Heart left ventricle (tissue), 13 donors: ENCODE measurements around the gene CYP46A1.

ENCODE experiments used
- POLR2A ChIP-seq, 2 donors: fragments of 450-650 bp; IDR thresholded peaks; one replicate each; pipeline ENCODE4 v1.6.1; 2017; ENCODE audit warnings: antibody characterized with exemption in 2 of 2, mild to moderate bottlenecking in 2 of 2, moderate library complexity in 2 of 2
- TF ChIP-seq, protein P1 (sequence below), 12 donors: fragments of 200-600 bp; sonication (generic) in 4 of 12; IDR thresholded peaks; one replicate each; pipeline versions ENCODE4 v1.5.0 to v1.8.0; 2018 to 2022; ENCODE audit warnings: antibody characterized with exemption in 12 of 12, mild to moderate bottlenecking in 5 of 12
- donor health status: ischemic (EF 13 %, LVEDD 7.1; RV severe dilation, severe dysfunction).
- donor health status: DM: no; HTN: yes; CAD: no.
- donor health status: DM: no; HTN: no; CAD: no.
- donor health status: ischemic (EF 25% LVEDD 6.9; RV normal size, moderate dysfunction).
- donor health status: ischemic (EF 25% LVEDD 5.7; RV mildly dilated, moderate dysfunction).
- donor health status: ischemic (EF 35%, LVEDD 5.7; RV mildly dilated, moderate dysfunction).
- donor health status: nonischemic (EF 11% LVEDD 7.7; RV severe dilation, severe dysfunction).
- donor health status: DM: yes; HTN: yes; CAD: no.
- donor health status: PGD.
- donor health status: ischemic (EF 29% LVEDD 5.4; RV normal size, mild dysfunction).
- donor health status: nonischemic (EF 23%, LVEDD 6.1; RV moderate dilation, normal function).

GRCh38 chr14:99684410-99684934, 374 bp downstream of the CYP46A1 start:
- TF ChIP-seq, protein P1, sequence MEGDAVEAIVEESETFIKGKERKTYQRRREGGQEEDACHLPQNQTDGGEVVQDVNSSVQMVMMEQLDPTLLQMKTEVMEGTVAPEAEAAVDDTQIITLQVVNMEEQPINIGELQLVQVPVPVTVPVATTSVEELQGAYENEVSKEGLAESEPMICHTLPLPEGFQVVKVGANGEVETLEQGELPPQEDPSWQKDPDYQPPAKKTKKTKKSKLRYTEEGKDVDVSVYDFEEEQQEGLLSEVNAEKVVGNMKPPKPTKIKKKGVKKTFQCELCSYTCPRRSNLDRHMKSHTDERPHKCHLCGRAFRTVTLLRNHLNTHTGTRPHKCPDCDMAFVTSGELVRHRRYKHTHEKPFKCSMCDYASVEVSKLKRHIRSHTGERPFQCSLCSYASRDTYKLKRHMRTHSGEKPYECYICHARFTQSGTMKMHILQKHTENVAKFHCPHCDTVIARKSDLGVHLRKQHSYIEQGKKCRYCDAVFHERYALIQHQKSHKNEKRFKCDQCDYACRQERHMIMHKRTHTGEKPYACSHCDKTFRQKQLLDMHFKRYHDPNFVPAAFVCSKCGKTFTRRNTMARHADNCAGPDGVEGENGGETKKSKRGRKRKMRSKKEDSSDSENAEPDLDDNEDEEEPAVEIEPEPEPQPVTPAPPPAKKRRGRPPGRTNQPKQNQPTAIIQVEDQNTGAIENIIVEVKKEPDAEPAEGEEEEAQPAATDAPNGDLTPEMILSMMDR (IDR thresholded peaks at IDR 0.05): no peak
- no peak for TF ChIP-seq POLR2A (IDR thresholded peaks at IDR 0.05)
